ENCODE measurements around the gene ONECUT2. TPM values are rescaled to one million over a fixed set of nuclear protein-coding genes. Genes with fewer than 3 reads are reported as not detected.

ONECUT2 gene
- total and polyA plus RNA-seq, 2 donors from 2014 or later: 0.02 to 0.22 TPM

GRCh38 chr18:57445488-57446319 is 10.5 kb downstream of the ONECUT2 start:
- no peak for DNase-seq
- no peak for FAIRE-seq
- intact Hi-C loops (cut with DNase I): no loop called here
- Histone ChIP-seq H3K9ac (ENCODE audit: low read length in 3 of 3) (no peak overlapping the region), H3K4me1 (ENCODE audit: control insufficient read depth in 2 of 3, insufficient read depth in 2 of 3, low read depth in 1 of 3, low read length in 3 of 3) (no peaks in the 10 kb centered on the region), H3K36me3 (ENCODE audit: control insufficient read depth in 2 of 3, insufficient read depth in 3 of 3, low read length in 3 of 3) (no peaks in the 10 kb centered on the region), H3K4me3 (ENCODE audit: low read length in 3 of 3) (no peak overlapping the region), H3K9me3 (ENCODE audit: control insufficient read depth in 2 of 3, insufficient read depth in 1 of 3, low read length in 3 of 3) (no peaks in the 10 kb centered on the region), H3K27ac (ENCODE audit: low read depth in 2 of 2, low read length in 2 of 2) (no peak overlapping the region), H3K27me3 (ENCODE audit: control insufficient read depth, insufficient read depth, low read length) (peaks cover 35% of the 10 kb centered on the region)
- no peak for TF ChIP-seq CTCF (IDR thresholded peaks at IDR 0.05; ENCODE audit: borderline replicate concordance, extremely low read depth, insufficient read depth)

- Histone ChIP-seq H3K4me3 (ENCODE audit: low read length in 3 of 3) (no peak overlapping the region), H3K27ac (ENCODE audit: low read depth in 2 of 2, low read length in 2 of 2) (no peak overlapping the region), H3K9ac (ENCODE audit: low read length in 3 of 3) (no peak overlapping the region), H3K36me3 (ENCODE audit: control insufficient read depth in 2 of 3, insufficient read depth in 3 of 3, low read length in 3 of 3) (no peaks in the 10 kb centered on the region), H3K4me1 (ENCODE audit: control insufficient read depth in 2 of 3, insufficient read depth in 2 of 3, low read depth in 1 of 3, low read length in 3 of 3) (no peaks in the 10 kb centered on the region), H3K27me3 (ENCODE audit: control insufficient read depth, insufficient read depth, low read length) (peaks cover 34% of the 10 kb centered on the region), H3K9me3 (ENCODE audit: control insufficient read depth in 2 of 3, insufficient read depth in 1 of 3, low read length in 3 of 3) (no peaks in the 10 kb centered on the region)
- intact Hi-C loops (cut with DNase I): no loop called here
- no peak for TF ChIP-seq CTCF (IDR thresholded peaks at IDR 0.05; ENCODE audit: borderline replicate concordance, extremely low read depth, insufficient read depth)
- DNase-seq (peak in 1 of 5 donors; percentile 2), FAIRE-seq (no peak)
These were observed 11.1 kb downstream of the ONECUT2 start for GRCh38 chr18:57446322-57446721.

- intact Hi-C loops (cut with DNase I): no loop called here
- Histone ChIP-seq H3K27me3 (ENCODE audit: control insufficient read depth, insufficient read depth, low read length) (peaks cover 27% of the 10 kb centered on the region), H3K36me3 (ENCODE audit: control insufficient read depth in 2 of 3, insufficient read depth in 3 of 3, low read length in 3 of 3) (no peaks in the 10 kb centered on the region), H3K9me3 (ENCODE audit: control insufficient read depth in 2 of 3, insufficient read depth in 1 of 3, low read length in 3 of 3) (no peaks in the 10 kb centered on the region), H3K4me3 (ENCODE audit: low read length in 3 of 3) (no peak overlapping the region), H3K4me1 (ENCODE audit: control insufficient read depth in 2 of 3, insufficient read depth in 2 of 3, low read depth in 1 of 3, low read length in 3 of 3) (no peaks in the 10 kb centered on the region), H3K9ac (ENCODE audit: low read length in 3 of 3) (no peak overlapping the region), H3K27ac (ENCODE audit: low read depth in 2 of 2, low read length in 2 of 2) (no peak overlapping the region)
- TF ChIP-seq CTCF (IDR thresholded peaks at IDR 0.05; ENCODE audit: borderline replicate concordance, extremely low read depth, insufficient read depth): no peak
- no peak for FAIRE-seq
- DNase-seq: peak in 4 of 5 donors; percentile 75 to 89 (median 88)
These were observed 12.0 kb downstream of the ONECUT2 start for GRCh38 chr18:57447154-57447621.
